Activated CD8-positive, alpha-beta T cell treated with anti-CD3 and anti-CD28 coated beads, Interleukin-2, amount 10 ng/mL, durations not matched to agents 7 days and 5 days (primary cell): ENCODE data around the gene RFT1. TPM values are rescaled to one million over a fixed set of nuclear protein-coding genes. Genes with fewer than 3 reads are reported as not detected.

Source experiments
- ATAC-seq: fragments of 150-1000 bp; cut with Tn5 transposase; one replicate; pipeline ENCODE4 v1.10.0; 2021; ENCODE audit warnings: moderate library complexity
- CTCF ChIA-PET: fragments of 350-600 bp; sonication (Branson Sonifier 250); formaldehyde crosslinking; loops from one replicate; lab custom pipeline; 2021; ENCODE audit warnings: antibody characterized with exemption; lab: Charles Lee
- POLR2A ChIA-PET: fragments of 350-600 bp; sonication (Branson Sonifier 250); formaldehyde crosslinking; loops from one replicate; lab custom pipeline; 2021; ENCODE audit warnings: antibody characterized with exemption; lab: Charles Lee
- DNase-seq: peaks from one replicate; pipeline ENCODE4 v3.0.0-alpha.2; 2020
- H3K27ac Mint-ChIP-seq: one replicate; pipeline ENCODE4 v1.8.0; 2021; ENCODE audit warnings: mild to moderate bottlenecking, mixed read lengths
- H3K27me3 Mint-ChIP-seq: one replicate; pipeline ENCODE4 v1.8.0; 2021; ENCODE audit warnings: low read depth, mixed read lengths
- H3K36me3 Mint-ChIP-seq: one replicate; pipeline ENCODE4 v1.8.0; 2021; ENCODE audit warnings: low read depth, mixed read lengths
- H3K4me1 Mint-ChIP-seq: one replicate; pipeline ENCODE4 v1.8.0; 2021; ENCODE audit warnings: low read depth, mixed read lengths
- H3K4me3 Mint-ChIP-seq: one replicate; pipeline ENCODE4 v1.8.0; 2021; ENCODE audit warnings: mild to moderate bottlenecking, mixed read lengths
- H3K9me3 Mint-ChIP-seq: one replicate; pipeline ENCODE4 v1.8.0; 2022; ENCODE audit warnings: mixed read lengths; ENCODE audit not compliant: insufficient read depth
- total RNA-seq, 2 experiments: library from RNA; stranded (reverse); gene quantifications; one replicate each; pipeline ENCODE4 v1.2.3, GENCODE V29; 2021

Gene RFT1
- total RNA-seq, 2 experiments from 2014 or later: 31.7 to 32.3 TPM

GRCh38 chr3:53169832-53170324, 39.6 kb upstream of the RFT1 start:
- no peak overlapping the region for H3K27ac Mint-ChIP-seq
- H3K4me1 Mint-ChIP-seq: peaks cover 54% of the 10 kb centered on the region

GRCh38 chr3:53169045-53169831, 39.0 kb upstream of the RFT1 start:
- ChIA-PET CTCF (interaction anchor here (1.5 to 2.3 kb wide), 3 partner anchors 27 to 54 kb away, joined by 5 to 12 read pairs (median 11); no protein-coding TSS in a partner anchor), POLR2A (no interaction called here)
- Mint-ChIP-seq H3K36me3 (no peaks in the 10 kb centered on the region), H3K9me3 (no peaks in the 10 kb centered on the region), H3K27ac (peak overlapping the region; percentile 45), H3K4me1 (peaks cover 52% of the 10 kb centered on the region), H3K4me3 (no peak overlapping the region), H3K27me3 (no peaks in the 10 kb centered on the region)
- peak; percentile 50 for ATAC-seq
- DNase-seq: peak; percentile 44

More at GRCh38 chr3:53169832-53170324, 39.6 kb upstream of the RFT1 start:
- Mint-ChIP-seq H3K36me3 (no peaks in the 10 kb centered on the region), H3K9me3 (no peaks in the 10 kb centered on the region), H3K27me3 (no peaks in the 10 kb centered on the region), H3K4me3 (no peak overlapping the region)
- ChIA-PET CTCF (interaction anchor here (1.5 to 2.3 kb wide), 3 partner anchors 26 to 55 kb away, joined by 5 to 12 read pairs (median 11); no protein-coding TSS in a partner anchor), POLR2A (no interaction called here)
- no peak for ATAC-seq
- DNase-seq: no peak

- ATAC-seq (no peak), DNase-seq (no peak)
- Mint-ChIP-seq H3K27ac (peak overlapping the region; percentile 23), H3K27me3 (no peaks in the 10 kb centered on the region), H3K4me1 (peaks cover 55% of the 10 kb centered on the region), H3K4me3 (no peak overlapping the region), H3K9me3 (no peaks in the 10 kb centered on the region), H3K36me3 (no peaks in the 10 kb centered on the region)
- CTCF ChIA-PET: no interaction called here
- POLR2A ChIA-PET: no interaction called here
Measured at GRCh38 chr3:53168175-53168923, 38.1 kb upstream of the RFT1 start.

- no peak for ATAC-seq
- Mint-ChIP-seq H3K27ac (no peak overlapping the region), H3K27me3 (no peaks in the 10 kb centered on the region), H3K4me3 (no peak overlapping the region), H3K36me3 (no peaks in the 10 kb centered on the region), H3K4me1 (peaks cover 61% of the 10 kb centered on the region), H3K9me3 (no peaks in the 10 kb centered on the region)
- no peak for DNase-seq
- ChIA-PET CTCF (no interaction called here), POLR2A (interaction anchor here (2.2 kb wide), 1 partner anchor 36 kb away, joined by 6 read pairs; no protein-coding TSS in a partner anchor)
Measured at GRCh38 chr3:53167418-53168174, 37.4 kb upstream of the RFT1 start.

- CTCF ChIA-PET: no interaction called here
Measured at GRCh38 chr3:53166781-53167291, 36.6 kb upstream of the RFT1 start.

GRCh38 chr3:53166206-53166605, 36.0 kb upstream of the RFT1 start:
- Mint-ChIP-seq H3K9me3 (no peaks in the 10 kb centered on the region), H3K4me1 (peaks cover 54% of the 10 kb centered on the region), H3K36me3 (no peaks in the 10 kb centered on the region), H3K27ac (no peak overlapping the region), H3K4me3 (no peak overlapping the region), H3K27me3 (no peaks in the 10 kb centered on the region)
- ChIA-PET CTCF (interaction anchor here (1.1 kb wide), 1 partner anchor 30 kb away, joined by 3 read pairs; no protein-coding TSS in a partner anchor), POLR2A (interaction anchor here (2.2 kb wide), 1 partner anchor 35 kb away, joined by 6 read pairs; no protein-coding TSS in a partner anchor)
- no peak for DNase-seq
- ATAC-seq: no peak

More at GRCh38 chr3:53166781-53167291, 36.6 kb upstream of the RFT1 start:
- Mint-ChIP-seq H3K9me3 (no peaks in the 10 kb centered on the region), H3K4me3 (no peak overlapping the region), H3K27me3 (no peaks in the 10 kb centered on the region), H3K27ac (no peak overlapping the region), H3K36me3 (no peaks in the 10 kb centered on the region), H3K4me1 (peaks cover 60% of the 10 kb centered on the region)
- POLR2A ChIA-PET: interaction anchor here (2.2 kb wide), 1 partner anchor 36 kb away, joined by 6 read pairs; no protein-coding TSS in a partner anchor
- DNase-seq (no peak), ATAC-seq (no peak)

- ChIA-PET POLR2A (interaction anchor here (0.6 to 0.7 kb wide), 2 partner anchors 35 to 362 kb away, joined by 3 to 5 read pairs; partner anchors contain the start of gene RFT1), CTCF (interaction anchor here (0.8 to 1.1 kb wide), 4 partner anchors 30 to 55 kb away, joined by 3 to 4 read pairs (median 3); no protein-coding TSS in a partner anchor)
- Mint-ChIP-seq H3K36me3 (no peaks in the 10 kb centered on the region), H3K4me1 (peaks cover 47% of the 10 kb centered on the region), H3K27ac (no peak overlapping the region), H3K9me3 (no peaks in the 10 kb centered on the region), H3K27me3 (peaks cover 4% of the 10 kb centered on the region), H3K4me3 (no peak overlapping the region)
- DNase-seq (no peak), ATAC-seq (no peak)
Measured at GRCh38 chr3:53164911-53165310, 34.7 kb upstream of the RFT1 start.

- Mint-ChIP-seq H3K27ac (peak overlapping the region; percentile 76), H3K36me3 (no peaks in the 10 kb centered on the region), H3K4me3 (peak overlapping the region; percentile 73), H3K27me3 (peaks cover 13% of the 10 kb centered on the region), H3K4me1 (peaks cover 35% of the 10 kb centered on the region), H3K9me3 (no peaks in the 10 kb centered on the region)
- DNase-seq (no peak), ATAC-seq (no peak)
- POLR2A ChIA-PET: no interaction called here
- CTCF ChIA-PET: interaction anchor here (0.8 to 1.3 kb wide), 2 partner anchors 29 to 33 kb away, joined by 3 read pairs; no protein-coding TSS in a partner anchor
Measured at GRCh38 chr3:53163444-53164387, 33.5 kb upstream of the RFT1 start.

GRCh38 chr3:53162672-53163443, 32.6 kb upstream of the RFT1 start:
- CTCF ChIA-PET: interaction anchor here (1.3 kb wide), 1 partner anchor 34 kb away, joined by 3 read pairs; no protein-coding TSS in a partner anchor
- Mint-ChIP-seq H3K36me3 (no peaks in the 10 kb centered on the region), H3K27ac (peak overlapping the region; percentile 76), H3K4me3 (peak overlapping the region; percentile 73), H3K4me1 (peaks cover 29% of the 10 kb centered on the region), H3K9me3 (no peaks in the 10 kb centered on the region), H3K27me3 (peaks cover 18% of the 10 kb centered on the region)
- POLR2A ChIA-PET: no interaction called here
- ATAC-seq (peak; percentile 28), DNase-seq (peak; percentile 67)
